ENCODE data around the gene CDH12. TPM values are rescaled to one million over a fixed set of nuclear protein-coding genes. Genes with fewer than 3 reads are reported as not detected.

Gene CDH12
- total RNA-seq: 0.11 TPM

- Histone ChIP-seq H3K9me3 (no peaks in the 10 kb centered on the region), H3K27me3 (no peaks in the 10 kb centered on the region), H3K4me1 (no peaks in the 10 kb centered on the region), H3K27ac (no peak within 1 kb of the TSS), H3K36me3 (no peaks in the 10 kb centered on the region), H3K4me3 (peak within 1 kb of the TSS in 1 of 2 donors; percentile 33)
- no peak for DNase-seq (ENCODE audit: low spot score in 2 of 2)
- intact Hi-C loops (cut with DNase I): no loop called here
- TF ChIP-seq CTCF (IDR thresholded peaks at IDR 0.05): no peak
Observed at GRCh38 chr5:22852807-22853660, at the start of gene CDH12. Gene CDH12, minus strand, starts transcription at chr5:22853344.

GRCh38 chr5:22901885-22902284 lies 48.7 kb upstream of the CDH12 start:
- Histone ChIP-seq H3K4me3 (no peak overlapping the region), H3K9me3 (no peaks in the 10 kb centered on the region), H3K36me3 (no peaks in the 10 kb centered on the region), H3K4me1 (no peaks in the 10 kb centered on the region), H3K27ac (no peak overlapping the region), H3K27me3 (no peaks in the 10 kb centered on the region)
- intact Hi-C loops (cut with DNase I): no loop called here
- DNase-seq (ENCODE audit: low spot score in 2 of 2): no peak
- TF ChIP-seq CTCF (IDR thresholded peaks at IDR 0.05): no peak

GRCh38 chr5:22900801-22901310 lies 47.7 kb upstream of the CDH12 start:
- no peak overlapping the region for H3K4me3 ChIP-seq
- intact Hi-C loops (cut with DNase I): no loop called here
- no peak overlapping the region for H3K27ac ChIP-seq
- H3K9me3 ChIP-seq: no peaks in the 10 kb centered on the region
- no peak for DNase-seq (ENCODE audit: low spot score in 2 of 2)
- H3K4me1 ChIP-seq: no peaks in the 10 kb centered on the region
- no peaks in the 10 kb centered on the region for H3K27me3 ChIP-seq
- no peak for TF ChIP-seq CTCF (IDR thresholded peaks at IDR 0.05)
- no peaks in the 10 kb centered on the region for H3K36me3 ChIP-seq

GRCh38 chr5:22899341-22899740 lies 46.2 kb upstream of the CDH12 start:
- Histone ChIP-seq H3K36me3 (no peaks in the 10 kb centered on the region), H3K27me3 (no peaks in the 10 kb centered on the region), H3K9me3 (no peaks in the 10 kb centered on the region), H3K4me1 (no peaks in the 10 kb centered on the region), H3K27ac (no peak overlapping the region), H3K4me3 (no peak overlapping the region)
- intact Hi-C loops (cut with DNase I): no loop called here
- no peak for TF ChIP-seq CTCF (IDR thresholded peaks at IDR 0.05)
- no peak for DNase-seq (ENCODE audit: low spot score in 2 of 2)

GRCh38 chr5:22896152-22896551 lies 43.0 kb upstream of the CDH12 start:
- no peaks in the 10 kb centered on the region for H3K4me1 ChIP-seq
- TF ChIP-seq CTCF (IDR thresholded peaks at IDR 0.05): no peak
- no peaks in the 10 kb centered on the region for H3K36me3 ChIP-seq
- intact Hi-C loops (cut with DNase I): no loop called here
- H3K4me3 ChIP-seq: no peak overlapping the region
- no peak overlapping the region for H3K27ac ChIP-seq
- H3K9me3 ChIP-seq: no peaks in the 10 kb centered on the region
- no peak for DNase-seq (ENCODE audit: low spot score in 2 of 2)
- H3K27me3 ChIP-seq: no peaks in the 10 kb centered on the region

Measured in ascending aorta (tissue), 2 donors.